Duodenal mucosa (tissue), 2 donors: ENCODE measurements around the gene MEI4.

Experiments
- H3K27ac ChIP-seq: one replicate; pipeline ENCODE4 v1.7.0; 2013; ENCODE audit warnings: low read depth, low read length
- H3K27me3 ChIP-seq, 2 donors: one replicate each; pipeline ENCODE4 v1.7.0; 2013; ENCODE audit warnings: low read length in 2 of 2, control low read depth in 1 of 2; ENCODE audit not compliant: insufficient read depth in 2 of 2, control insufficient read depth in 1 of 2
- H3K36me3 ChIP-seq, 2 donors: one replicate each; pipeline ENCODE4 v1.7.0; 2013; ENCODE audit warnings: low read length in 2 of 2, control low read depth in 1 of 2; ENCODE audit not compliant: insufficient read depth in 2 of 2, control insufficient read depth in 1 of 2
- H3K4me1 ChIP-seq, 2 donors: one replicate each; pipeline ENCODE4 v1.7.0; 2013; ENCODE audit warnings: low read length in 2 of 2, control low read depth in 1 of 2; ENCODE audit not compliant: insufficient read depth in 2 of 2, control insufficient read depth in 1 of 2
- H3K4me3 ChIP-seq, 2 donors: one replicate each; pipeline ENCODE4 v1.7.0; 2013; ENCODE audit warnings: low read length in 2 of 2, low read depth in 1 of 2
- H3K9ac ChIP-seq, 2 donors: one replicate each; pipeline ENCODE4 v1.7.0; 2013; ENCODE audit warnings: low read length in 2 of 2, low read depth in 1 of 2
- H3K9me3 ChIP-seq, 2 donors: one replicate each; pipeline ENCODE4 v1.7.0; 2013; ENCODE audit warnings: low read length in 2 of 2, control low read depth in 1 of 2; ENCODE audit not compliant: control insufficient read depth in 1 of 2

Gene MEI4

DNA sequence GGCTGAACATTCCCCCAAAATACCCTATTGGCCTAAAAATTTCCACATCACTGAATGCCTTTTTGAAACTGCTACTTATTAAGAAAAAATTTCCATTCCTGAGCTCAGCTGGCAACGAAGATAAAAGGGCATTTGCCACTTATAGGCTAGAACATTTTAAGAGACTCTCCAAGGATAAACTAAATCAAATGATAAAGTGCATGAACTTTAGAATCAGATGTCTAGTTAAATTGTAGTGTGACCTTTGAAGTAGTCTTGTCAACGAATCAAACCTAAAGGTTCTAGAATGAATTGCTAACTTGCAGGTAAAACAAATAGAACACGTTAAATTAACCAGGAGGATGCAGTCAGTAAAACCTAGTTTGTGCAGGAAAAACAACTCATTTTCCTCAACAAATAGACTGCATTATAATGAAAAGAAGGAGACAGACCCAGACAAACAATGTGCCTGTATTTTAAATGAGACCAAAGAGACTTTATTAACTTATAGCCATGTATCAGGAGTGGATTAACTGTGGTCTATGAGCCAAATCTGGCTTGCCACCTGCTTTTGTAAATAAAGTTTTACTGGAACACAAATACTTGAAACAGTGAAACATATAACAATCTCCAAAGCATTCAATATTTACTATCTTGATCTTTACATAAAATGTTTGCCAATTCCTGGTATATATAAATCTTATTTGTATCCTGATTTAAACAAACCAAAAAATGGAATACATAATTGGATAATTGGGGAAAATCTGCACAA lies 184.4 kb downstream of the MEI4 start:
- H3K27me3 ChIP-seq: no peaks in the 10 kb centered on the region
- H3K36me3 ChIP-seq: no peaks in the 10 kb centered on the region
- H3K4me1 ChIP-seq: peaks cover 8 to 10% of the 10 kb centered on the region in 2 donors
- no peak overlapping the region for H3K9ac ChIP-seq
- H3K27ac ChIP-seq: no peak overlapping the region
- H3K4me3 ChIP-seq: no peak overlapping the region
- H3K9me3 ChIP-seq: no peaks in the 10 kb centered on the region

DNA sequence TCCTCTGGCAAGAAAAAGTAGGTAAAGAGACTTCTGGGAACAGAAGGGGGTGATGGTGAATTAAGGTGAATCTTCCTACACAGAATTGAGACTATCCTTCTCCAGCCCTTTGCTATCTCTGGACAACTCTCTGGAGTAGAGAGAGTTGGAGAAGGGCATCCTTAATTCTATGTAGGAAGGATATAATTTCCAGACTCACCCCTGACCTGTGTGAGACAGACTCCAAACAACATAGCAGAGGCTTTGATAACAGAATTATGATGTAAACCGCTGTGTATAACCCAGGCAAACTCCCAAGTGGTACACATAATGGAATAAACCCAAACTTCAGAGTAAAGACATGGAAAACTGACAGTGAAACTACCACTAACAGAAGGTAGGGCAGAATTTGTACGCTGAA lies 186.5 kb downstream of the MEI4 start:
- H3K27me3 ChIP-seq: no peaks in the 10 kb centered on the region
- H3K4me1 ChIP-seq: peaks cover 8 to 10% of the 10 kb centered on the region in 2 donors
- no peaks in the 10 kb centered on the region for H3K36me3 ChIP-seq
- H3K9me3 ChIP-seq: no peaks in the 10 kb centered on the region
- H3K9ac ChIP-seq: no peak overlapping the region
- H3K27ac ChIP-seq: no peak overlapping the region
- no peak overlapping the region for H3K4me3 ChIP-seq

DNA sequence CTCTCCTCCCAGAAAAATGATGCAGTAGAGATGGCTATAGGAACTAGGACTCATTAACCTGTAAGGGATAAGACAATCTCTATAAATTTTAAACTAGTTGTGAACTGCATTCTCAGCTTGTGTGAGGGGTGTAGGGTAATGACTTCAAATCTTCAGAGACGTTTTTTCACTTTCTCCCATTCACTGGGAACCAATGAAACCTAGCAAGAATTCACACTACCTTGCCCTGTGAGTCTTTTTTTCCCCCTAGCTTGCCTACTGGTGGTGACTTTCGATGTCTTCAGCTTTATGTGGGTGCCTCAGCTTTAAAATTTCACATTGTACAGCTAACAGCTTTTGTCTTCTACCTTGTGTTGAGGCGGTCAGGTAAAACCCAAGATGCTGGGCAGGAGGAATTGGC lies 192.0 kb downstream of the MEI4 start:
- Histone ChIP-seq H3K27ac (no peak overlapping the region), H3K4me3 (no peak overlapping the region), H3K9me3 (no peaks in the 10 kb centered on the region), H3K9ac (no peak overlapping the region), H3K4me1 (no peaks in the 10 kb centered on the region), H3K27me3 (no peaks in the 10 kb centered on the region), H3K36me3 (no peaks in the 10 kb centered on the region)

- Histone ChIP-seq H3K4me3 (no peak overlapping the region), H3K27ac (no peak overlapping the region), H3K9ac (no peak overlapping the region), H3K36me3 (no peaks in the 10 kb centered on the region), H3K9me3 (no peaks in the 10 kb centered on the region), H3K4me1 (no peaks in the 10 kb centered on the region), H3K27me3 (no peaks in the 10 kb centered on the region)
Observed at GRCh38 chr6:77853401-77853800, 200.6 kb downstream of the MEI4 start.

GRCh38 chr6:77856391-77856790 lies 203.6 kb downstream of the MEI4 start:
- Histone ChIP-seq H3K4me1 (no peaks in the 10 kb centered on the region), H3K4me3 (no peak overlapping the region), H3K27ac (no peak overlapping the region), H3K27me3 (no peaks in the 10 kb centered on the region), H3K9me3 (no peaks in the 10 kb centered on the region), H3K36me3 (no peaks in the 10 kb centered on the region), H3K9ac (no peak overlapping the region)

- Histone ChIP-seq H3K27me3 (no peaks in the 10 kb centered on the region), H3K27ac (no peak overlapping the region)
Observed at GRCh38 chr6:77857421-77857820, 204.6 kb downstream of the MEI4 start.

DNA sequence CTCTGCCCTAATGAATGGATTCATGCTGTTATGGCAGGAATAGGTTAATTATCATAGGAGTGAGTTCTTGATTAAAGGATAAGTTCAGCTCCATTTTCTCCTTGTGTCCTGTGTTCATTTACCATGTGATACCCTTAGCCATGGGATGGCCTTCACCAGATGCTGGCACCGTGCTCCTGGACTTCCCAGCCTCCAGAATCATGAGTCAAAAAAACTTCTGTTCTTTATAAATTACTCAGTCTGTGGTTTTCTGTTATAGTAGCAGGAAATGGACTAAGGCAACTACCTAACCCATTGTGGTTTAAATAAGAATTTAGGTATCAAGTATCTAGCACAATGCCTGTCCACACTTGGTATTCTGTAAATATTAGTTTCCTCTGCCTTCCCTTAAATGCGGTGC lies 223.5 kb downstream of the MEI4 start:
- no peak overlapping the region for H3K27ac ChIP-seq
- no peaks in the 10 kb centered on the region for H3K27me3 ChIP-seq
- H3K9ac ChIP-seq: no peak overlapping the region
- H3K4me1 ChIP-seq: no peaks in the 10 kb centered on the region
- no peak overlapping the region for H3K4me3 ChIP-seq
- no peaks in the 10 kb centered on the region for H3K9me3 ChIP-seq
- H3K36me3 ChIP-seq: no peaks in the 10 kb centered on the region

More at GRCh38 chr6:77857421-77857820, 204.6 kb downstream of the MEI4 start:
- Histone ChIP-seq H3K36me3 (no peaks in the 10 kb centered on the region), H3K9ac (no peak overlapping the region), H3K4me3 (no peak overlapping the region), H3K9me3 (no peaks in the 10 kb centered on the region), H3K4me1 (no peaks in the 10 kb centered on the region)

DNA sequence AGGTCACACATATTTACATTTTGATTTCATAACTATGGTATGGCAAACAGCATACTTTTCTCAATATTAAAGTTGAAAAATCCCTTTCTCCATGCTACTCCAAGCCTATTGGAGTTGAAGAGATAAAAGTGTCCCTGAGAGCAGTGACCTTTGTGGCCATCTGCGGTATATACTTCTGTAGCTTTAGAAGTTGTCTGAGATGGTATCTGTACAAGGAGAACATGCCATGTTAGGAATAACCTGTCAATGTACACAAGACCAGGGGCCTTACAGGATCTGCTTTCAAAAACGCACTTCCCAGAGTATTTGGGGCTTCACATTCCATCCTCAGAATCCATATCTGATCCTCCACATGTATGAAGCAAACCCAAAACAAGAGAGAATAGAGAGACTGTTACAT lies 226.7 kb downstream of the MEI4 start:
- no peaks in the 10 kb centered on the region for H3K9me3 ChIP-seq
- H3K27me3 ChIP-seq: no peaks in the 10 kb centered on the region
- H3K27ac ChIP-seq: no peak overlapping the region
- H3K4me3 ChIP-seq: no peak overlapping the region
- H3K4me1 ChIP-seq: no peaks in the 10 kb centered on the region
- H3K36me3 ChIP-seq: no peaks in the 10 kb centered on the region
- no peak overlapping the region for H3K9ac ChIP-seq

- Histone ChIP-seq H3K9me3 (no peaks in the 10 kb centered on the region), H3K4me1 (no peaks in the 10 kb centered on the region), H3K27me3 (no peaks in the 10 kb centered on the region), H3K27ac (no peak overlapping the region), H3K36me3 (no peaks in the 10 kb centered on the region), H3K4me3 (no peak overlapping the region), H3K9ac (no peak overlapping the region)
Observed at GRCh38 chr6:77880501-77880900, 227.7 kb downstream of the MEI4 start.

DNA sequence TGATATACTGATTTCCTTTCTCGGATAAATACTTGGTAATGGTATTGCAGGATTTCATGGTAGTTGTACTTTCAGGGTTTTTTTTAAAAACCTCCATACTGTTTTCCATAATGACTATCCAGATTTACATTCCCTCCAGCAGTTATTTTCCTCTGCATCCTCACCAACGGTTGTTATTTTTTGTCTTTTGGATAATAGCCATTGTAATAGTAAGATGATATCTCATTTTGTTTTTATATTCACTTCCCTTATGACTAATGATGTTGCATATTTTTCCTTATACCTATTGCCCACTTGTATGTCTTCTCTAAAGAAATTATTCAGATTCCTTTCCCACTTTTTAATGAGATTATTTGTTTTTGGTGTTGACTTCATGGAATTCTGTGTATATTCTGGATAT lies 231.0 kb downstream of the MEI4 start:
- H3K36me3 ChIP-seq: no peaks in the 10 kb centered on the region
- no peak overlapping the region for H3K27ac ChIP-seq
- H3K27me3 ChIP-seq: no peaks in the 10 kb centered on the region
- no peak overlapping the region for H3K9ac ChIP-seq
- no peaks in the 10 kb centered on the region for H3K9me3 ChIP-seq
- no peak overlapping the region for H3K4me3 ChIP-seq
- H3K4me1 ChIP-seq: no peaks in the 10 kb centered on the region
